GM20431 (cell line): Measurements from ENCODE around the gene FASTKD3.

ENCODE experiments used
- in situ Hi-C: fragments of 300-500 bp; cut with MseI, MboI; formaldehyde crosslinking; loops from one replicate; pipeline ENCODE4 v1.15.0; 2020; ENCODE audit warnings: low sequenced_read_pairs; ENCODE audit not compliant: unreplicated experiment

The FASTKD3 gene

DNA sequence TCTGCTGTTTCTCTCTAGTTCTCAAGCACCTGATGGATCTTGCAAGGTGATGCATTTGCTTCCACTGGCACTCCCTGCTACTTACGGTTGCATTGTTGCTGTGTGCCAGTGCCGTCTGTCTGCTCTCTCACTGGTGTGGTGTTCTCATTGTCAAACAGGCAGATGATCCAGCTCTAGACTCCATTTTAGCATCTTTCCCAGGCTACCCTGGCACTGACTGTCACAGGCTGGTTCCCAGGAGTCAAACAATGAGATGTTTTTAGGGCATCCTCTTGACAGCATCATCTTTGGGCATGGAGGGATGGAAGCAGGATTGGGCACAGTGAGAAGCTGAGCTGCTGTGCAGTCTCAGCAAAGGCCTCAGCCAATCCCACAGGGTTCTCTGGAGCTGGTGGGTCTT lies 13.0 kb upstream of the FASTKD3 start:
- in situ Hi-C loops, result no loop called here

DNA sequence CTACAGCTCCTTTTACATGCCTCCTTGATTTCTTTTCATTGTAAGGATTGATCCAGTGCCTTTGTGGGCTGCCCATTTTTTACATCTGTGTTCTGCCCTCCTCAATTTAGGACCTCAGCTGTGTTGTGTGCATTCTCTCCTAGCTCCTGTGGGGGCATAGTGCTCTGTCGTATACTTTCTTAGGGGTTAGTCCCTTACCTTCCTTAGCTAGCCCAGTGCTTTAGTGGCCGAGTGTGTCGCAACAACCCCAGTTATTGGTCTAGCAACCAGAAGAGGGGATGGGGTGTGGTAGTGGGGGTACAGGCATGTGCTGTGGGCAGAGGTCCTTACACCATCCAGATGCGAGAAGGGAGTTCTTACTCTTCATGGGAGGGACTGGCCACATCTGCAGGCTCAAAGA lies 12.3 kb upstream of the FASTKD3 start:
- in situ Hi-C loops, result no loop called here

- in situ Hi-C loops, result no loop called here
Measured at GRCh38 chr5:7878381-7878873, 9.6 kb upstream of the FASTKD3 start.

DNA sequence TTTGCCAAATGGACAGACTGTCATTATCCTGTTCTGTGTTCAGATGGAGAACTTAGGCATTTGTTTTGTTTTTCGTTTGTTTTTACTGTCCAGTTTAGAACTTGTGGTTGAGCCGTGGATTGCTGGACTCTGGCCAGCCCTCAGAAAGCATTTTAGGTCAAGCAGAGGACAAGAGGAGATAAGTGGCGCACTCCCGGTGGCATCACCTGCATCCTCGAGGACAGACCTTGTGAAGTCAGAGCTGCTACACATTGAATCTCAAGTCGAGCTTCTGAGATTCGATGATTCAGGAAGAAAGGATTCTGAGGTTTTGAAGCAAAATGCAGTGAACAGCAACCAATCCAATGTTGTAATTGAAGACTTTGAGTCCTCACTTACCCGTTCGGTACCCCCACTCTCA lies 9.0 kb upstream of the FASTKD3 start:
- in situ Hi-C loops, result no loop called here

- in situ Hi-C loops, result no loop called here
Measured at GRCh38 chr5:7876867-7877266, 8.0 kb upstream of the FASTKD3 start.

DNA sequence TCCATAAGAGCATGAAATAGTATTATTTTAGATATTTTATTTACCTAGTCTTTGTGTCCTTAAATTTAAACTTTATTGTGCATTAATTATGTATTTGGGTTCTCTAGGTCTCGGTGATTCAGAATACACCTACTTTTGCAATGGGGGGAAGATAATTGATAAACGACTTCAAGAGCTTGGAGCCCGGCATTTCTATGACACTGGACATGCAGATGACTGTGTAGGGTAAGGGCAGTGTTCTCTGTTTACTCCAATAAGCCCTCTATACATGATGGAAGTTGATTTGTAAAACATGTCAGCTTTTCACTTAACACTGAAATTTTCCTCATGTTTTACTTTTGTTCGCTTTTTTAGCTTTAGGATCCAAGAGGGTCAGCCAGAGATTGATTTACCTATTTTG lies 6.3 kb upstream of the FASTKD3 start:
- in situ Hi-C loops, result no loop called here

- in situ Hi-C loops, result no loop called here
Measured at GRCh38 chr5:7874639-7875038, 5.8 kb upstream of the FASTKD3 start.

GRCh38 chr5:7873216-7873615 lies 4.4 kb upstream of the FASTKD3 start:
- in situ Hi-C loops, result no loop called here

- in situ Hi-C loops, result no loop called here
Measured at GRCh38 chr5:7872517-7873130, 3.8 kb upstream of the FASTKD3 start.

- in situ Hi-C loops, result no loop called here
Measured at GRCh38 chr5:7871653-7872052, 2.8 kb upstream of the FASTKD3 start.

DNA sequence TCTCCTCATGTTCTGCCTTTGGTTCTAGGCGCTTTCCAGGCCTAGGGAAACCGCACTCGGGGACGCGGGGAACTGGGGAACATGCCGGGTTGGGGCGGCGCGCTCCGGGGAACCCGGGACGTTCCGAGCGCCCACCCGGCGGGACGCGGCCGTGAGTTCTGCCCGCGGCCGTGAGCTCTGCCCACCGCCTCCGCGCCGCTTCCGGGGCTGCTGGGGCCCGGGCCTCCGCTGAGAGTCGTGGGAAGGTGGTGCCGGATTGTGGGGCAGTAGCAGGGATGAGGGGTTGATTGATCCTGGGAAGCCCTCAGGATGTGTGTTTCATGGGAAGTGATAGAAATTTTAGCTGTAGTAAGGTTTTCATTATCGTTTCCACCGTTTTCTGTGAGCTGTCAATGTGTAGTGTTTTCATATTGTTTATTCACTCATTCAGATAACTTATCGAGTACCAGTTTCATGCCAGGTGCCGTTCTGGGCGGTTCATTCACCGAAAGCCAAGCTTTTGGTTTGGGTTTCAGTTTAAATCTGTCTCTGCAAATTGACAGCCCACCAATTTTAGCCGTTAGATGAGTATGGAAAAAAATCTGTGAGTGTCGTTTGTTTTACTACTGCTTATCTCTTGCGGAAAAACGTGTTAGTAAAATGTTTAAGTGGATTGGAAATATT lies 774 bp upstream of the FASTKD3 start:
- in situ Hi-C loops, result no loop called here

DNA sequence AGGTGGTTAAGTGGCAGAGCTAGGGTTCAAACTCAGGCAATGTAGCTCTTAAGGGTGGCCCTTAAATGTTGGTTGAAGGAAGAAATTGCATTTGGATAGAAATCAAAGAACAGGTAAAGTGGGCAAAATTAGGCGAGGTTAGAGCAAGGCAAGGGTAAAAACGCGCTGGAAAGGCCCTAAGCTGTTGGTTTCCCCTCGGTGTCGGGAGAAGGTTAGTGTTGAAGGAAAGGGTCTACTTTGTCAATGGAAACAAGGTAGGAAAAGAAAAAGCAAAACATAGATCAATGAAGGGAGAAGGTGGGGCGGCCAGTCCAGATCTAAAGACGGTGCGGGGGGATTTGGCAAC lies 431 bp downstream of the FASTKD3 start:
- in situ Hi-C loops, result no loop called here

DNA sequence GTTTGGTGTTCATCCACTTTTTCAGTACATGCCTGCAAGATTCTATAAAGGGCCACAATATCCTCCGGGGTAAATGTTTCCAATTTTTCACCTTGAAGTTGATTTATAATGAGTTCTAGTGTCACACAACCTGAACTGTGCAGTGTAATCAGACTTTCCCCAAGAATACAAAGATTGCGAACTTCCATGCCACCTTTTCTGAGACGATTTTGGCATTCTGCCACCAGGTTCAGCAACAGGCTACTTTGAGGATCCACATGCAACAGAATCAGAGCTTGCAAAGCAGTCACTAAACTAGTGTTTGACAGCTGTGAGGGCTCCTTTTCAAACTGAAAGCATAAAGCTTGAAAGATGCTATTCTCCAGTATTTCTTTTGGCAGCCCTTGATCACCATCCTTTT lies 1.6 kb downstream of the FASTKD3 start:
- in situ Hi-C loops, result no loop called here

DNA sequence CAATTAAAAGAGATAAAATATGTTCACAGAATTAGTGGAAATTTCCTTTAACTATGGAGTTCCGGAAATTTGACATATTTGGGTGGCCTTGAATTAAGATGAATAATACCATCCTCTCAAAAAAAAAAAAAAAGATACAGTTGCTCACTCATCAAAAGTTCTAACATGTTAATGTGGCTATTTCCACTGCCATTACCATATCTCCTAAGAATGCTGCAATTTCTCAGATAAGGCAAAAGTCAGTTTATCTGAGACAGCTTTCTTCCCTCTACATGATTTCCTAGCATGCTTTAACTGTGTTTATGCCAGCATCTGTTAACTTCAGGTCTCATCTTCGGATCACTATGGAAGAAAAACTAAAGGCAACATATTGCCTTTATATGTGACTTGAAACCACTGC lies 2.6 kb downstream of the FASTKD3 start:
- in situ Hi-C loops, result no loop called here

DNA sequence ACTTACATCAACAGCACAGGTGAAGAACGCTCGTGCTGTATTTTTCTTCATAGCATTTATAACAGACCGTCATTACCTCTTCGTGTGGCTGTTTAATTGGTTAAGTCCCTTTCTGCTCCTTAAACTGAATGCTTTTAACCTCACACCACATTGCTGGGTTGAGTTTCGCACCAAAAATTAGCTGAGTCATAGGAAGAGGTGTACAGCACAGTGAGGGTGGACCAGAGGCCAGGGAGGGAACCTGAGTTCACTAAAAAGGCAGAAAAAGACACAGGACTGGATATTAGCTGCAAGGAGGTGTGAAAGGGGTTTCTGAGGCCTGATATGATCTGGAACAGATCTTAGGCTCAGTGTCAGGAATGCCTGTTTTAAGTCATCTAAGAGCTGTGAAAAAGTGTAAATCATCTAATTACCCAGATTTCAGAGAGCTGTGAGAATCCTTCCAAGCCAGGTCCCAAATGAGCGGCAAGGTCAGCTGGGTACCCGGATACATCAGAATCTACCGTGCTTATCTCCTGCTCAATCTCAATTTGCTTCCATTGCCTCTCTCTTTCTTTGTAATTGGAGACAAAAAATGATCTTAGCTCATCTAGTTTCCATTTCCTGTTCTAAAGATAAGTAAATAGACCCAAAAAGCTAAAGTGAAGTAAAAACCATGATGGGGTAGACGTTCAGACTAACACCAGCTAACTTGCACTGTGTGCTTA lies 10.8 kb downstream of the FASTKD3 start:
- in situ Hi-C loops, result no loop called here

DNA sequence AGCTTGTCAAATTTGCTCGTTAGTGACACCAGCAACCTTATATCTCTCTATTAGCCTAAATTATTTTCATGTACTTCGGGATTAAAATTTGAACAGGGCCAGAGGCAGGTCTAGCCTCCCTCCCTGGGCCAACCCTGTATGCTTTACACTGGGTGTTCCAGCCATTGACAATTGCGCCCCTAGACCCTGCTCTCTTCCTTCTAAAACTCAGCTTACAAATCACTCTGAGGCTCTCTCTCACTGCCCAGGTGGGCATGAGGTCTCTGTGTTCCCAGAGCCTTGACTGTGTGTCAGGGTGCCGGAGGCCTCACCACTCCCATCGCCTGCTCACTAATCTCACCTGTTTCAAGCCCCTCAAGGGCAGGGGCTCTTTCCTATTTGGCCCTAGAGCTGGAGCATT lies 11.5 kb downstream of the FASTKD3 start:
- in situ Hi-C loops, result no loop called here

DNA sequence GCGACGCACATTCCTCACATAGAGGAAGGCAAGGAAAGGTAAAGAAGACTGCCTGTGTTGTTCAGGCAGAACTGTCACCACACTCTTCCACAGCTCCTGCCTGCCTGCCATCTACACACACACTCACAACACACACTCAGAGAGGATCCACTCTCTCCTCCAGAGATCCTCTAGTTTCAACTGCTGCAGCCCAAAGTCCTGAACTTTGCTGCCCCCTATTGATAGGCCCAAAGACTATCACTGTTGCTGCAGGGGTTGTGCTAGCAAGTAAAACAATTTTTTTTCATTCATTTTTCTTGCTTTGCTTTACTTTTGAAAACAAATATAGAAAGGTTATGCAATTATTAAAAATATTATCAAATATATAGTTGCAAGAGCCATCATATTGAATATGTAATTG lies 12.0 kb downstream of the FASTKD3 start:
- in situ Hi-C loops, result no loop called here

GRCh38 chr5:7855611-7856010 lies 13.2 kb downstream of the FASTKD3 start:
- in situ Hi-C loops, result no loop called here

- in situ Hi-C loops, result no loop called here
Measured at GRCh38 chr5:7852988-7853387, 15.8 kb downstream of the FASTKD3 start.

DNA sequence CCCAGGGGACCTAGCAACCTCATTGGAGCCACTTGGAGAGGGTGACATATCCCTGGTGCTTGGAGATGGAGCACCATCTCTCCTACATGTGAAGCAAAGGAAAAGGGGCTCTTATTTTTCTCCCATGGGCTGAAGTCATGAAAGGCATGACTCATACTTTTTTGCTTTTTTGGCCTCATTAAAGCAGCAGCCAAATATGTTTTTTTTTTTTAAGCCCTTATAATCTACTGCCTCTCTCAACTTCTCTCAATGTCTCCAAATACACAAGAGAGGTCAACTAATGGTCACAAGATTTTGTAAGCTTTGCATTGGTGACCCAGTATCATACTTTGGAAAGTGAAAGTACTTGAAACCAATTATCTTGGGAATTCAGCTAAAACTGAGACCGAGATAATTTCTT lies 16.3 kb downstream of the FASTKD3 start:
- in situ Hi-C loops, result no loop called here

- in situ Hi-C loops, result no loop called here
Measured at GRCh38 chr5:7851617-7852289, 17.1 kb downstream of the FASTKD3 start.
